HG03135 (cell line): ENCODE data around the gene NUP54.
A peak's percentile ranks its signal among the peaks of the same experiment; 100 is the strongest.

Experiments used
- ATAC-seq: cut with Tn5 transposase; IDR thresholded peaks from one replicate; pipeline ENCODE4 v1.9.1; 2021; ENCODE audit warnings: mild to moderate bottlenecking, moderate library complexity; ENCODE audit not compliant: unreplicated experiment

NUP54 gene

GRCh38 chr4:76153356-76153755, 5.2 kb upstream of the NUP54 start:
- no peak for ATAC-seq

GRCh38 chr4:76147454-76148141, 599 bp downstream of the NUP54 start:
- peak; percentile 38 for ATAC-seq

GRCh38 chr4:76144546-76144945, 3.7 kb downstream of the NUP54 start:
- no peak for ATAC-seq

- no peak for ATAC-seq
Measured at GRCh38 chr4:76141241-76141640, 7.0 kb downstream of the NUP54 start.

GRCh38 chr4:76127754-76128153, 20.4 kb downstream of the NUP54 start:
- ATAC-seq: no peak

GRCh38 chr4:76125816-76126215, 22.4 kb downstream of the NUP54 start:
- no peak for ATAC-seq

- no peak for ATAC-seq
Measured at GRCh38 chr4:76120199-76120598, 28.0 kb downstream of the NUP54 start.

GRCh38 chr4:76117536-76117935, 30.7 kb downstream of the NUP54 start:
- ATAC-seq: no peak

GRCh38 chr4:76116821-76117220, 31.4 kb downstream of the NUP54 start:
- ATAC-seq: no peak

- ATAC-seq: no peak
Measured at GRCh38 chr4:76108467-76109181, 39.6 kb downstream of the NUP54 start.

- ATAC-seq: no peak
Measured at GRCh38 chr4:76106442-76106841, 41.8 kb downstream of the NUP54 start.

- ATAC-seq: no peak
Measured at GRCh38 chr4:76105652-76106051, 42.5 kb downstream of the NUP54 start.

- no peak for ATAC-seq
Measured at GRCh38 chr4:76096076-76096475, 52.1 kb downstream of the NUP54 start.

- ATAC-seq: no peak
Measured at GRCh38 chr4:76095568-76095967, 52.6 kb downstream of the NUP54 start.

- ATAC-seq: no peak
Measured at GRCh38 chr4:76091052-76091451, 57.1 kb downstream of the NUP54 start.

- no peak for ATAC-seq
Measured at GRCh38 chr4:76090241-76090691, 57.9 kb downstream of the NUP54 start.

GRCh38 chr4:76088719-76089118, 59.5 kb downstream of the NUP54 start:
- no peak for ATAC-seq

- ATAC-seq: no peak
Measured at GRCh38 chr4:76087007-76087769, 61.0 kb downstream of the NUP54 start.

GRCh38 chr4:76084542-76084941, 63.7 kb downstream of the NUP54 start:
- no peak for ATAC-seq

- ATAC-seq: no peak
Measured at GRCh38 chr4:76083386-76083988, 64.7 kb downstream of the NUP54 start.

- no peak for ATAC-seq
Measured at GRCh38 chr4:76078033-76078613, 70.1 kb downstream of the NUP54 start.
